GM12878 (cell line): ENCODE data around the gene SYNM. TPM values are rescaled to one million over a fixed set of nuclear protein-coding genes. Genes with fewer than 3 reads are reported as not detected.

Experiments
- ATAC-seq: fragments of 200-7000 bp; cut with Tn5 transposase; 3 replicates; pipeline ENCODE4 v1.9.1; 2020; ENCODE audit warnings: mild to moderate bottlenecking, moderate library complexity
- BruUV-seq: library from RNA; stranded (reverse); fragments of 400-500 nt; replicated peaks from 2 replicates; lab custom pipeline; 2021; lab: Mats Ljungman, UMichigan
- CTCF ChIA-PET: fragments of 300-600 bp; sonication (Branson Sonifier 250); formaldehyde crosslinking; extraction: SDS; loops from one replicate; lab custom pipeline; 2021; ENCODE audit warnings: inconsistent platforms; lab: Yijun Ruan, JAX
- POLR2A ChIA-PET: fragments of 350-600 bp; formaldehyde crosslinking; extraction: SDS; loops from one replicate; lab custom pipeline; 2021; ENCODE audit warnings: inconsistent platforms; lab: Charles Lee
- RAD21 ChIA-PET: fragments of 300-600 bp; sonication (Branson Sonifier 250); formaldehyde crosslinking; loops from one replicate; lab custom pipeline; 2023; ENCODE audit warnings: antibody characterized with exemption; ENCODE audit not compliant: unreplicated experiment; lab: Charles Lee
- SMC1A ChIA-PET: fragments of 300-600 bp; sonication (Branson Sonifier 250); formaldehyde crosslinking; loops from one replicate; lab custom pipeline; 2023; ENCODE audit not compliant: unreplicated experiment, uncharacterized antibody; lab: Charles Lee
- DNase-seq: peaks from one replicate; pipeline ENCODE4 v3.0.0-alpha.2; 2011; ENCODE audit warnings: low read depth, low spot score
- FAIRE-seq: peaks from 3 replicates; lab custom pipeline; 2011; peaks lifted over from hg19 to GRCh38; lab: Jason Lieb, UNC
- H2AFZ ChIP-seq: 2 replicates; pipeline ENCODE4 v1.6.0; 2011; ENCODE audit warnings: low read depth, low read length, control low read depth; ENCODE audit not compliant: control insufficient read depth
- H3K27ac ChIP-seq: 2 replicates; pipeline ENCODE4 v1.5.1; 2011; ENCODE audit warnings: control low read depth; ENCODE audit not compliant: control insufficient read depth, insufficient read depth
- H3K27me3 ChIP-seq, 2 experiments: replicated peaks in 1 of 2; 2 replicates each; pipeline versions ENCODE4 v1.6.0 to v1.6.1; 2011; ENCODE audit warnings: low read length in 1 of 2; ENCODE audit not compliant: control insufficient read depth in 2 of 2, insufficient read depth in 2 of 2
- H3K36me3 ChIP-seq, 2 experiments: 2 replicates each; pipeline ENCODE4 v1.5.1; 2011; ENCODE audit warnings: low read length in 1 of 2; ENCODE audit not compliant: control insufficient read depth in 2 of 2, insufficient read depth in 2 of 2
- H3K4me1 ChIP-seq: 2 replicates; pipeline ENCODE4 v1.6.1; 2011; ENCODE audit warnings: mild to moderate bottlenecking, low read length, moderate library complexity, mixed read lengths; ENCODE audit not compliant: control insufficient read depth, insufficient read depth
- H3K4me2 ChIP-seq: 2 replicates; pipeline ENCODE4 v1.6.0; 2011; ENCODE audit warnings: control low read depth; ENCODE audit not compliant: control insufficient read depth, insufficient read depth
- H3K4me3 ChIP-seq: fragments of 200-600 bp; sonication (generic); 2 replicates; pipeline ENCODE4 v1.5.1; 2016
- H3K79me2 ChIP-seq: 2 replicates; pipeline ENCODE4 v1.6.0; 2011; ENCODE audit warnings: low read length; ENCODE audit not compliant: control insufficient read depth, insufficient read depth
- H3K9ac ChIP-seq: 2 replicates; pipeline ENCODE4 v1.8.0; 2011; ENCODE audit warnings: low read length, control low read depth, mixed read lengths; ENCODE audit not compliant: control insufficient read depth, insufficient read depth
- H3K9me3 ChIP-seq: replicated peaks from 3 replicates; pipeline ENCODE4 v1.5.1; 2011; ENCODE audit warnings: mild to moderate bottlenecking, low read length; ENCODE audit not compliant: control insufficient read depth, insufficient read depth
- H4K20me1 ChIP-seq: 2 replicates; pipeline ENCODE4 v1.6.0; 2011; ENCODE audit not compliant: control insufficient read depth, insufficient read depth
- CHD4 ChIP-seq: fragments of 200-600 bp; sonication (generic); IDR thresholded peaks from 2 replicates; pipeline ENCODE4 v1.6.1; 2016; ENCODE audit warnings: mild to moderate bottlenecking
- MLLT1 ChIP-seq: fragments of 450-650 bp; IDR thresholded peaks from 2 replicates; pipeline ENCODE4 v1.6.1; 2016; ENCODE audit warnings: mild to moderate bottlenecking
- WGBS: methylation state at CpG from one replicate; pipeline ENCODE4 v1.1.6; 2016; ENCODE audit warnings: low lambda C conversion rate; ENCODE audit not compliant: insufficient replicate concordance, insufficient coverage; ENCODE audit errors: missing lambda C conversion rate; 5-methylcytosine and 5-hydroxymethylcytosine counted together
- in situ Hi-C: fragments of 300-500 bp; cut with MboI; formaldehyde crosslinking; loops from 9 replicates; pipeline ENCODE4 v1.14.3; 2018; ENCODE audit warnings: mixed read lengths
- intact Hi-C: fragments of 100-400 bp; cut with micrococcal nuclease; formaldehyde crosslinking; loops from one replicate; pipeline ENCODE4 v1.14.2; 2022; ENCODE audit not compliant: unreplicated experiment
- polyA plus RNA-seq, 11 experiments: library from polyadenylated mRNA; depleted of rRNA in 4 of 11; unstranded in 6 of 11; stranded (reverse) in 5 of 11; fragments of >200 nt; fragmentation: Nextera tagmentation in 4 of 11; fragmentation: Illumina TruSeq in 1 of 11; extraction: Ambion mirVana in 4 of 11; extraction: Trizol in 1 of 11; gene quantifications; 1 replicate in 1 of 11; 2 replicates in 10 of 11; pipeline versions ENCODE4 v1.2.1 to v1.2.3, GENCODE V29; 2011 to 2016; ENCODE audit warnings: inconsistent platforms in 2 of 11, missing spikeins in 2 of 11, low read depth in 1 of 11
- total RNA-seq, 4 experiments: library from RNA; depleted of rRNA in 3 of 4; stranded (reverse); fragments of >200 nt in 3 of 4; fragmentation: Illumina TruSeq in 1 of 4; extraction: Trizol in 1 of 4; gene quantifications; 2 replicates each; pipeline versions ENCODE4 v1.2.1 to v1.2.3, GENCODE V29; 2013 to 2021

Gene SYNM
- total and polyA plus RNA-seq, 10 of the 15 experiments (the other 5 are each of a cell fraction or from before 2014, with no cell fraction given): 0.05 to 1.1 (median 0.89) TPM; not detected in 1

GRCh38 chr15:99167201-99167600 is 62.3 kb downstream of the SYNM start:
- 77% methylated on average over 5 of the region's 5 CpGs for WGBS

More at GRCh38 chr15:99167201-99167600, 62.3 kb downstream of the SYNM start:
- Histone ChIP-seq H3K79me2 (no peaks in the 10 kb centered on the region), H3K4me1 (peaks cover 14% of the 10 kb centered on the region; the same call in 1 of the 2 replicates), H4K20me1 (no peaks in the 10 kb centered on the region), H3K9me3 (no peaks in the 10 kb centered on the region), H3K27me3 (no peaks in the 10 kb centered on the region), H3K27ac (no peak overlapping the region; the same call in 1 of the 2 replicates), H3K4me3 (no peak overlapping the region), H3K9ac (no peak overlapping the region), H3K36me3 (no peaks in the 10 kb centered on the region), H3K4me2 (no peak overlapping the region), H2AFZ (no peak overlapping the region)
- CTCF ChIA-PET: interaction anchor here (0.7 to 1.8 kb wide), 4 partner anchors 12 to 66 kb away, joined by 3 to 5 read pairs (median 4); no protein-coding TSS in a partner anchor
- BruUV-seq: no TSS peak
- RAD21 ChIA-PET: interaction anchor here (1.0 kb wide), 1 partner anchor 59 kb away, joined by 4 read pairs; no protein-coding TSS in a partner anchor
- SMC1A ChIA-PET: interaction anchor here (1.1 to 1.7 kb wide), 6 partner anchors 9 to 60 kb away, joined by 3 to 6 read pairs (median 4); no protein-coding TSS in a partner anchor
- POLR2A ChIA-PET: no interaction called here
- no peak for FAIRE-seq
- intact Hi-C loops (no loop called here), in situ Hi-C loops (no loop called here)
- no peak for DNase-seq
- ATAC-seq: 0 out of 3 replicates have a peak, but pooled peaks have one; percentile 3
- TF ChIP-seq MLLT1: 0 out of 2 replicates have a peak, but pooled peaks have one; percentile 29
- TF ChIP-seq CHD4: no peak
- TF ChIP-seq, all 136 proteins: peak for 1
